HepG2 (cell line): ENCODE results near the gene RNASE7. TPM values are rescaled to one million over a fixed set of nuclear protein-coding genes. Genes with fewer than 3 reads are reported as not detected.

Experiments
- ADNP ChIP-seq: sonication (generic); formaldehyde crosslinking; IDR thresholded peaks from 2 replicates; pipeline ENCODE4 v1.4.0; 2020; ENCODE audit warnings: missing genetic modification reagents
- CCDC6 ChIP-seq: sonication (generic); formaldehyde crosslinking; IDR thresholded peaks from 2 replicates; pipeline ENCODE4 v1.8.1; 2022; ENCODE audit warnings: mild to moderate bottlenecking, missing genetic modification reagents, moderate library complexity
- CEBPB ChIP-seq: IDR thresholded peaks from 2 replicates; pipeline ENCODE4 v1.6.1; 2011; ENCODE audit warnings: low read depth, low read length, improper control_type of control experiment, borderline replicate concordance
- ELF1 ChIP-seq: sonication (generic); formaldehyde crosslinking; IDR thresholded peaks from 2 replicates; pipeline ENCODE4 v1.4.0; 2020; ENCODE audit warnings: missing genetic modification reagents
- GPN1 ChIP-seq: sonication (generic); formaldehyde crosslinking; IDR thresholded peaks from 2 replicates; pipeline ENCODE4 v1.5.1; 2020; ENCODE audit warnings: missing genetic modification reagents, borderline replicate concordance
- HOXD1 ChIP-seq: sonication (generic); formaldehyde crosslinking; IDR thresholded peaks from 2 replicates; pipeline ENCODE4 v1.5.0; 2020; ENCODE audit warnings: missing genetic modification reagents
- MAF1 ChIP-seq: sonication (generic); formaldehyde crosslinking; IDR thresholded peaks from 2 replicates; pipeline ENCODE4 v1.5.0; 2020; ENCODE audit warnings: missing genetic modification reagents, borderline replicate concordance
- NCOA5 ChIP-seq: sonication (generic); formaldehyde crosslinking; IDR thresholded peaks from 2 replicates; pipeline ENCODE4 v1.4.0; 2020; ENCODE audit warnings: missing genetic modification reagents
- NFKBIZ ChIP-seq: IDR thresholded peaks from 2 replicates; pipeline ENCODE4 v1.6.1; 2018; ENCODE audit warnings: missing genetic modification reagents, missing compliant biosample characterization
- SNRNP70 ChIP-seq: fragments of 200-400 bp; formaldehyde crosslinking; IDR thresholded peaks from 2 replicates; pipeline ENCODE4 v1.6.1; 2017; ENCODE audit warnings: mild to moderate bottlenecking, low read depth, low read length, moderate library complexity
- THYN1 ChIP-seq: sonication (generic); formaldehyde crosslinking; IDR thresholded peaks from 2 replicates; pipeline ENCODE4 v1.8.1; 2023; ENCODE audit warnings: low read depth, mild to moderate bottlenecking, moderate library complexity, missing genetic modification reagents, borderline replicate concordance
- ZBTB1 ChIP-seq: sonication (generic); formaldehyde crosslinking; IDR thresholded peaks from 2 replicates; pipeline ENCODE4 v1.4.0; 2020; ENCODE audit warnings: missing genetic modification reagents, borderline replicate concordance
- ZBTB7A ChIP-seq: sonication (generic); formaldehyde crosslinking; IDR thresholded peaks from 2 replicates; pipeline ENCODE4 v1.8.0; 2022; ENCODE audit warnings: mild to moderate bottlenecking, missing genetic modification reagents
- ZNF121 ChIP-seq: sonication (generic); formaldehyde crosslinking; IDR thresholded peaks from 2 replicates; pipeline ENCODE4 v1.5.0; 2020; ENCODE audit warnings: mild to moderate bottlenecking, missing genetic modification reagents
- ZNF317 ChIP-seq: sonication (generic); formaldehyde crosslinking; IDR thresholded peaks from 2 replicates; pipeline ENCODE4 v1.5.0; 2020; ENCODE audit warnings: mild to moderate bottlenecking, missing genetic modification reagents
- ZNF607 ChIP-seq: sonication (generic); formaldehyde crosslinking; IDR thresholded peaks from 2 replicates; pipeline ENCODE4 v1.5.1; 2020; ENCODE audit warnings: missing genetic modification reagents, mild to moderate bottlenecking, borderline replicate concordance
- ZZZ3 ChIP-seq: sonication (generic); formaldehyde crosslinking; IDR thresholded peaks from 2 replicates; pipeline ENCODE4 v1.4.0; 2020; ENCODE audit warnings: missing genetic modification reagents, mild to moderate bottlenecking, borderline replicate concordance
- polyA plus RNA-seq, 8 experiments: library from polyadenylated mRNA; depleted of rRNA in 3 of 8; stranded (reverse) in 7 of 8; unstranded in 1 of 8; fragments of >200 nt; fragmentation: Illumina TruSeq in 4 of 8; extraction: Trizol in 4 of 8; gene quantifications; 2 replicates each; pipeline versions ENCODE4 v1.2.1 to v1.2.3, GENCODE V29; 2011 to 2016; ENCODE audit warnings: low read depth in 4 of 8, missing spikeins in 1 of 8, mixed read lengths in 1 of 8; ENCODE audit not compliant: insufficient read depth in 1 of 8
- total RNA-seq, 5 experiments: library from RNA; depleted of rRNA; stranded (reverse); fragments of >200 nt; fragmentation: Illumina TruSeq; extraction: Trizol; gene quantifications; 2 replicates each; pipeline ENCODE4 v1.2.3, GENCODE V29; 2016; ENCODE audit warnings: low read depth in 1 of 5
- TF ChIP-seq, protein P1 (sequence below): sonication (generic); formaldehyde crosslinking; IDR thresholded peaks from 2 replicates; pipeline ENCODE4 v1.5.0; 2020; ENCODE audit warnings: mild to moderate bottlenecking, missing genetic modification reagents
- TF ChIP-seq, protein P2 (sequence below): sonication (generic); formaldehyde crosslinking; IDR thresholded peaks from 2 replicates; pipeline ENCODE4 v1.5.0; 2020; ENCODE audit warnings: mild to moderate bottlenecking, low read depth, missing genetic modification reagents, borderline replicate concordance
- TF ChIP-seq, protein P3 (sequence below): sonication (generic); formaldehyde crosslinking; IDR thresholded peaks from 2 replicates; pipeline ENCODE4 v1.4.0; 2020; ENCODE audit warnings: missing genetic modification reagents, low read depth, mild to moderate bottlenecking, borderline replicate concordance
- TF ChIP-seq, protein P4 (sequence below): sonication (generic); formaldehyde crosslinking; IDR thresholded peaks from 2 replicates; pipeline ENCODE4 v1.9.0; 2022; ENCODE audit warnings: low read depth, missing genetic modification reagents
- TF ChIP-seq, protein P5 (sequence below): sonication (generic); formaldehyde crosslinking; IDR thresholded peaks from 2 replicates; pipeline ENCODE4 v1.4.0; 2020; ENCODE audit warnings: mild to moderate bottlenecking, missing genetic modification reagents
- TF ChIP-seq, protein P6 (sequence below): sonication (generic); formaldehyde crosslinking; IDR thresholded peaks from 2 replicates; pipeline ENCODE4 v1.8.1; 2023; ENCODE audit warnings: mild to moderate bottlenecking, moderate library complexity, missing genetic modification reagents

Gene RNASE7
- total and polyA plus RNA-seq, 2 of the 13 experiments (the other 11 are each of a cell fraction or from before 2014, with no cell fraction given) = 0.04 TPM; not detected in 1

DNA sequence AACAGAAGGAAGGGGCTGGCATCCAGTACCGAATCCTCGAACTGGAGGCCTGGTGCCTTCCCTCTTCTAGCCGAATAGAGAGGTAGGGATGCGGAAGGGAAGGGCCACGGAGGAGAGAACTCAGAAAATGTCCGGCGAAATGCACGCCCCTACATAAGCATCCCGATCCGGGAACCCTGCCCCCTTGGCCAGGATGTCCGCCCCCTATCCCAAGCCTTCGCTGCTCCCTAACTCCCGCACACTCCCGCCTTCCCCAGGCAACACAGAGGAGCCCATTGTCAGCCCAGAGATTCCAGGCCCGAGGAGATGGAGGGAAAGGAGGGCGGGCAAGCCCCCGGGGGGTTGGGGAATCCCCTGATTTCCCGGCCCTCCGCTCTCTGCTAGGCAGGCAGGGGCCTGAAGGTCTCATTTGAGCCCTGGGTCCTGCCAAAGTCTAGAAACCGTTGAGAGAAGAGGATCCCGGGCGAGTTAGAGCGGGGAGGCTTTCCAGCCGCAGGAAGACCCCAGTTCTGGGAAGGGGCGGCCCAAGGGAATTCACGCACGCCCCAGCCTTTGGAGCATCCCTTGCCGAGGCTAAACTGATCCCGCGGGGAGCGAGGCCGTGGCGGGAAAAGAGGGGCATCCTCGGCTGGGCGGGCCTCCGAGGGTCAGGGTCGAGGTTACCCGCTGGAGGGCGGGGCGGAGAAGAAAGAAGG, 27.4 kb downstream of the RNASE7 start (continued):
- TF ChIP-seq GPN1 (no peak), SNRNP70 (no peak), ZNF121 (no peak), NFKBIZ (CRISPR knock-in tag) (no peak; the same call in 1 of the 2 replicates), ZBTB1 (CRISPR knock-in tag) (no peak), HOXD1 (CRISPR knock-in tag) (no peak), ELF1 (CRISPR knock-in tag) (no peak), CCDC6 (CRISPR knock-in tag) (no peak), ADNP (CRISPR knock-in tag) (no peak), THYN1 (CRISPR knock-in tag) (no peak), ZNF317 (CRISPR knock-in tag) (peak; percentile 76; the same call in 1 of the 2 replicates), NCOA5 (CRISPR knock-in tag) (no peak), ZBTB7A (CRISPR knock-in tag) (peak; percentile 76), ZNF607 (CRISPR knock-in tag) (peak; percentile 73), MAF1 (CRISPR knock-in tag) (no peak), CEBPB (no peak), ZZZ3 (peak; percentile 75; the same call in 1 of the 2 replicates)
- TF ChIP-seq, protein P1, sequence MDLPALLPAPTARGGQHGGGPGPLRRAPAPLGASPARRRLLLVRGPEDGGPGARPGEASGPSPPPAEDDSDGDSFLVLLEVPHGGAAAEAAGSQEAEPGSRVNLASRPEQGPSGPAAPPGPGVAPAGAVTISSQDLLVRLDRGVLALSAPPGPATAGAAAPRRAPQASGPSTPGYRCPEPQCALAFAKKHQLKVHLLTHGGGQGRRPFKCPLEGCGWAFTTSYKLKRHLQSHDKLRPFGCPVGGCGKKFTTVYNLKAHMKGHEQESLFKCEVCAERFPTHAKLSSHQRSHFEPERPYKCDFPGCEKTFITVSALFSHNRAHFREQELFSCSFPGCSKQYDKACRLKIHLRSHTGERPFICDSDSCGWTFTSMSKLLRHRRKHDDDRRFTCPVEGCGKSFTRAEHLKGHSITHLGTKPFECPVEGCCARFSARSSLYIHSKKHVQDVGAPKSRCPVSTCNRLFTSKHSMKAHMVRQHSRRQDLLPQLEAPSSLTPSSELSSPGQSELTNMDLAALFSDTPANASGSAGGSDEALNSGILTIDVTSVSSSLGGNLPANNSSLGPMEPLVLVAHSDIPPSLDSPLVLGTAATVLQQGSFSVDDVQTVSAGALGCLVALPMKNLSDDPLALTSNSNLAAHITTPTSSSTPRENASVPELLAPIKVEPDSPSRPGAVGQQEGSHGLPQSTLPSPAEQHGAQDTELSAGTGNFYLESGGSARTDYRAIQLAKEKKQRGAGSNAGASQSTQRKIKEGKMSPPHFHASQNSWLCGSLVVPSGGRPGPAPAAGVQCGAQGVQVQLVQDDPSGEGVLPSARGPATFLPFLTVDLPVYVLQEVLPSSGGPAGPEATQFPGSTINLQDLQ = 0 out of 2 replicates have a peak, but pooled peaks have one; percentile 28
- TF ChIP-seq, protein P2, sequence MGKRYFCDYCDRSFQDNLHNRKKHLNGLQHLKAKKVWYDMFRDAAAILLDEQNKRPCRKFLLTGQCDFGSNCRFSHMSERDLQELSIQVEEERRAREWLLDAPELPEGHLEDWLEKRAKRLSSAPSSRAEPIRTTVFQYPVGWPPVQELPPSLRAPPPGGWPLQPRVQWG = no peak
- TF ChIP-seq, protein P3, sequence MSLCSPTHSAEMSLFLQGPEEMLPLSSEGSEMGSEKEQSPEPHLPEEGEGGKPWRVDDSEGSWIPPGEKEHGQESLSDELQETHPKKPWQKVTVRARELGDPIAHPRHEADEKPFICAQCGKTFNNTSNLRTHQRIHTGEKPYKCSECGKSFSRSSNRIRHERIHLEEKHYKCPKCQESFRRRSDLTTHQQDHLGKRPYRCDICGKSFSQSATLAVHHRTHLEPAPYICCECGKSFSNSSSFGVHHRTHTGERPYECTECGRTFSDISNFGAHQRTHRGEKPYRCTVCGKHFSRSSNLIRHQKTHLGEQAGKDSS (CRISPR knock-in tag) = peak; percentile 64; the same call in 1 of the 2 replicates
- TF ChIP-seq, protein P4, sequence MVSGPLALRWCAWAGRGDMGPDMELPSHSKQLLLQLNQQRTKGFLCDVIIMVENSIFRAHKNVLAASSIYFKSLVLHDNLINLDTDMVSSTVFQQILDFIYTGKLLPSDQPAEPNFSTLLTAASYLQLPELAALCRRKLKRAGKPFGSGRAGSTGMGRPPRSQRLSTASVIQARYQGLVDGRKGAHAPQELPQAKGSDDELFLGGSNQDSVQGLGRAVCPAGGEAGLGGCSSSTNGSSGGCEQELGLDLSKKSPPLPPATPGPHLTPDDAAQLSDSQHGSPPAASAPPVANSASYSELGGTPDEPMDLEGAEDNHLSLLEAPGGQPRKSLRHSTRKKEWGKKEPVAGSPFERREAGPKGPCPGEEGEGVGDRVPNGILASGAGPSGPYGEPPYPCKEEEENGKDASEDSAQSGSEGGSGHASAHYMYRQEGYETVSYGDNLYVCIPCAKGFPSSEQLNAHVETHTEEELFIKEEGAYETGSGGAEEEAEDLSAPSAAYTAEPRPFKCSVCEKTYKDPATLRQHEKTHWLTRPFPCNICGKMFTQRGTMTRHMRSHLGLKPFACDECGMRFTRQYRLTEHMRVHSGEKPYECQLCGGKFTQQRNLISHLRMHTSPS (CRISPR knock-in tag) = no peak
- TF ChIP-seq, protein P5, sequence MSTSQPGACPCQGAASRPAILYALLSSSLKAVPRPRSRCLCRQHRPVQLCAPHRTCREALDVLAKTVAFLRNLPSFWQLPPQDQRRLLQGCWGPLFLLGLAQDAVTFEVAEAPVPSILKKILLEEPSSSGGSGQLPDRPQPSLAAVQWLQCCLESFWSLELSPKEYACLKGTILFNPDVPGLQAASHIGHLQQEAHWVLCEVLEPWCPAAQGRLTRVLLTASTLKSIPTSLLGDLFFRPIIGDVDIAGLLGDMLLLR = no peak
- TF ChIP-seq, protein P6, sequence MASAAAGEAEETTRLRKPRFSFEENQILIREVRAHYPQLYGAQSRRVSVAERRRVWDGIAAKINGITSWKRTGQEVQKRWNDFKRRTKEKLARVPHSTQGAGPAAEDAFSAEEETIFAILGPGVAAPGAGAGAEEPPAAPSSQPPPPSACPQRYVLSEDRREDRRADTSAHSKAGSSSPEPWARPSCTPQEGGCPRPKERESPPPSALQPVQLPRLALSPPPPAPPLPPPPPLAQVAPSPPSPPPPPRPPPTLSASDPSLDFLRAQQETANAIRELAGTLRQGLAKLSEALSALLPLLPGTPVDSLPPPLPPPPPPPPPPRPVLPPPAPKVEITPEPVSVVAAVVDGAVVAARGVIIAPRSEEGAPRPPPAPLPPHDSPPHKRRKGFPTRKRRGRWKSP = peak; percentile 35; the same call in 1 of the 2 replicates
